SK-N-MC (cell line): ENCODE results near the gene CATSPERB.

Experiments used
- DNase-seq: peaks from one replicate; pipeline ENCODE4 v3.0.0-alpha.2; 2011; ENCODE audit warnings: low read depth, low spot score
- H3K27ac ChIP-seq: fragments of 200-600 bp; sonication (generic); 2 replicates; pipeline ENCODE4 v1.5.1; 2016; ENCODE audit warnings: mixed run types
- H3K36me3 ChIP-seq: fragments of 200-600 bp; sonication (generic); 2 replicates; pipeline ENCODE4 v1.6.1; 2017; ENCODE audit warnings: antibody characterized with exemption, low read length, mixed read lengths; ENCODE audit not compliant: insufficient read depth
- H3K4me3 ChIP-seq: fragments of 200-600 bp; sonication (generic); 2 replicates; pipeline ENCODE4 v1.5.1; 2016
- H3K9ac ChIP-seq: fragments of 200-600 bp; sonication (generic); 2 replicates; pipeline ENCODE4 v1.8.0; 2017; ENCODE audit warnings: mixed run types, mixed read lengths; ENCODE audit not compliant: insufficient read length
- H3K9me3 ChIP-seq: fragments of 200-600 bp; sonication (generic); 2 replicates; pipeline ENCODE4 v1.6.1; 2017; ENCODE audit warnings: low read depth, mild to moderate bottlenecking, antibody characterized with exemption, low read length, moderate library complexity, mixed read lengths
- EZH2 ChIP-seq: fragments of 200-600 bp; sonication (generic); IDR thresholded peaks from one replicate; pipeline ENCODE4 v1.6.1; 2017; ENCODE audit warnings: antibody characterized with exemption
- FOXP2 ChIP-seq: optimal IDR thresholded peaks from 2 replicates; pipeline ENCODE3; 2011; ENCODE audit warnings: mild to moderate bottlenecking, moderate library complexity; ENCODE audit not compliant: insufficient read depth; ENCODE audit errors: extremely low read length, control extremely low read depth
- POLR2AphosphoS5 ChIP-seq: IDR thresholded peaks from 2 replicates; pipeline ENCODE4 v1.6.1; 2012; ENCODE audit warnings: mild to moderate bottlenecking, low read depth, low read length, borderline replicate concordance

CATSPERB gene

GRCh38 chr14:91727121-91727520, 4.8 kb downstream of the CATSPERB start:
- Histone ChIP-seq H3K27ac (no peak overlapping the region), H3K9me3 (no peaks in the 10 kb centered on the region), H3K36me3 (no peaks in the 10 kb centered on the region), H3K4me3 (no peak overlapping the region), H3K9ac (no peak overlapping the region)
- no peak for DNase-seq
- TF ChIP-seq FOXP2 (no peak), POLR2AphosphoS5 (no peak)

GRCh38 chr14:91723501-91723900, 8.4 kb downstream of the CATSPERB start:
- Histone ChIP-seq H3K9me3 (no peaks in the 10 kb centered on the region), H3K27ac (no peak overlapping the region), H3K4me3 (no peak overlapping the region), H3K36me3 (no peaks in the 10 kb centered on the region), H3K9ac (no peak overlapping the region)
- TF ChIP-seq FOXP2 (no peak), POLR2AphosphoS5 (no peak), EZH2 (no peak)
- no peak for DNase-seq

- H3K27ac ChIP-seq = no peak overlapping the region
- no peaks in the 10 kb centered on the region for H3K9me3 ChIP-seq
- no peak overlapping the region for H3K4me3 ChIP-seq
- no peak overlapping the region for H3K9ac ChIP-seq
- TF ChIP-seq FOXP2 (no peak), POLR2AphosphoS5 (no peak)
- no peaks in the 10 kb centered on the region for H3K36me3 ChIP-seq
- DNase-seq = no peak
Measured at GRCh38 chr14:91722386-91722785, 9.5 kb downstream of the CATSPERB start.

- Histone ChIP-seq H3K4me3 (no peak overlapping the region), H3K27ac (no peak overlapping the region), H3K9me3 (no peaks in the 10 kb centered on the region), H3K9ac (no peak overlapping the region), H3K36me3 (no peaks in the 10 kb centered on the region)
- no peak for DNase-seq
- TF ChIP-seq FOXP2 = no peak
- no peak for TF ChIP-seq EZH2
- TF ChIP-seq POLR2AphosphoS5 = no peak
Measured at GRCh38 chr14:91719839-91720238, 12.0 kb downstream of the CATSPERB start.

- no peak overlapping the region for H3K9ac ChIP-seq
- no peak overlapping the region for H3K27ac ChIP-seq
- H3K36me3 ChIP-seq = no peaks in the 10 kb centered on the region
- no peak for DNase-seq
- no peaks in the 10 kb centered on the region for H3K9me3 ChIP-seq
- H3K4me3 ChIP-seq = no peak overlapping the region
- TF ChIP-seq FOXP2 (no peak), EZH2 (no peak), POLR2AphosphoS5 (no peak)
Measured at GRCh38 chr14:91716999-91717398, 14.9 kb downstream of the CATSPERB start.

- Histone ChIP-seq H3K27ac (no peak overlapping the region), H3K9ac (no peak overlapping the region), H3K9me3 (no peaks in the 10 kb centered on the region), H3K36me3 (no peaks in the 10 kb centered on the region), H3K4me3 (no peak overlapping the region)
- no peak for DNase-seq
- TF ChIP-seq POLR2AphosphoS5 = no peak
- no peak for TF ChIP-seq EZH2
- no peak for TF ChIP-seq FOXP2
Measured at GRCh38 chr14:91714805-91715204, 17.1 kb downstream of the CATSPERB start.

GRCh38 chr14:91708795-91709194, 23.1 kb downstream of the CATSPERB start:
- H3K9me3 ChIP-seq = no peaks in the 10 kb centered on the region
- no peaks in the 10 kb centered on the region for H3K36me3 ChIP-seq
- H3K27ac ChIP-seq = no peak overlapping the region
- H3K9ac ChIP-seq = no peak overlapping the region
- TF ChIP-seq FOXP2 = no peak
- no peak for TF ChIP-seq POLR2AphosphoS5
- TF ChIP-seq EZH2 = no peak
- no peak overlapping the region for H3K4me3 ChIP-seq
- no peak for DNase-seq

GRCh38 chr14:91706996-91707395, 24.9 kb downstream of the CATSPERB start:
- no peaks in the 10 kb centered on the region for H3K9me3 ChIP-seq
- no peaks in the 10 kb centered on the region for H3K36me3 ChIP-seq
- H3K27ac ChIP-seq = no peak overlapping the region
- DNase-seq = no peak
- TF ChIP-seq POLR2AphosphoS5 (no peak), FOXP2 (no peak), EZH2 (no peak)
- no peak overlapping the region for H3K9ac ChIP-seq
- H3K4me3 ChIP-seq = no peak overlapping the region

GRCh38 chr14:91694643-91695042, 37.2 kb downstream of the CATSPERB start:
- no peak overlapping the region for H3K27ac ChIP-seq
- no peak overlapping the region for H3K9ac ChIP-seq
- DNase-seq = no peak
- H3K36me3 ChIP-seq = no peaks in the 10 kb centered on the region
- TF ChIP-seq FOXP2 = no peak
- TF ChIP-seq EZH2 = no peak
- TF ChIP-seq POLR2AphosphoS5 = no peak
- no peak overlapping the region for H3K4me3 ChIP-seq
- H3K9me3 ChIP-seq = no peaks in the 10 kb centered on the region

- DNase-seq = no peak
- H3K9ac ChIP-seq = no peak overlapping the region
- TF ChIP-seq EZH2 (no peak), POLR2AphosphoS5 (no peak), FOXP2 (no peak)
- no peaks in the 10 kb centered on the region for H3K36me3 ChIP-seq
- H3K9me3 ChIP-seq = no peaks in the 10 kb centered on the region
- H3K4me3 ChIP-seq = no peak overlapping the region
- no peak overlapping the region for H3K27ac ChIP-seq
Measured at GRCh38 chr14:91693346-91693745, 38.5 kb downstream of the CATSPERB start.
